Chondrocyte (in vitro differentiated cells): Measurements from ENCODE around the gene KRTAP5-3. TPM values are rescaled to one million over a fixed set of nuclear protein-coding genes. Genes with fewer than 3 reads are reported as not detected.

Experiments
- DNase-seq: peaks from one replicate; pipeline ENCODE4 v3.0.0; 2021; ENCODE audit warnings: mixed read lengths, low spot score
- H3K27ac Mint-ChIP-seq: one replicate; pipeline ENCODE4 v1.8.0; 2021; ENCODE audit warnings: mild to moderate bottlenecking, moderate library complexity, mixed read lengths; ENCODE audit not compliant: unreplicated experiment
- H3K27me3 Mint-ChIP-seq: 2 replicates; pipeline ENCODE4 v1.8.0; 2021; ENCODE audit warnings: low read depth, mixed read lengths
- H3K36me3 Mint-ChIP-seq: 2 replicates; pipeline ENCODE4 v1.8.0; 2021; ENCODE audit warnings: low read depth, mixed read lengths
- H3K4me1 Mint-ChIP-seq: 2 replicates; pipeline ENCODE4 v1.8.0; 2021; ENCODE audit warnings: low read depth, mild to moderate bottlenecking, mixed read lengths
- H3K4me3 Mint-ChIP-seq: one replicate; pipeline ENCODE4 v1.8.0; 2021; ENCODE audit warnings: mild to moderate bottlenecking, moderate library complexity, mixed read lengths; ENCODE audit not compliant: unreplicated experiment
- H3K9me3 Mint-ChIP-seq: 2 replicates; pipeline ENCODE4 v1.8.0; 2021; ENCODE audit warnings: low read depth, mixed read lengths
- total RNA-seq: library from RNA; stranded (reverse); gene quantifications from 3 replicates; pipeline ENCODE4 v1.2.1, GENCODE V29; 2021
- TF ChIP-seq, protein P1 (sequence below): fragments of 200-600 bp; sonication (generic); IDR thresholded peaks from 2 replicates; pipeline ENCODE4 v1.5.0; 2021; ENCODE audit warnings: antibody characterized with exemption, mild to moderate bottlenecking, moderate library complexity

KRTAP5-3 gene
- total RNA-seq, 1 donor from 2014 or later: not detected

DNA sequence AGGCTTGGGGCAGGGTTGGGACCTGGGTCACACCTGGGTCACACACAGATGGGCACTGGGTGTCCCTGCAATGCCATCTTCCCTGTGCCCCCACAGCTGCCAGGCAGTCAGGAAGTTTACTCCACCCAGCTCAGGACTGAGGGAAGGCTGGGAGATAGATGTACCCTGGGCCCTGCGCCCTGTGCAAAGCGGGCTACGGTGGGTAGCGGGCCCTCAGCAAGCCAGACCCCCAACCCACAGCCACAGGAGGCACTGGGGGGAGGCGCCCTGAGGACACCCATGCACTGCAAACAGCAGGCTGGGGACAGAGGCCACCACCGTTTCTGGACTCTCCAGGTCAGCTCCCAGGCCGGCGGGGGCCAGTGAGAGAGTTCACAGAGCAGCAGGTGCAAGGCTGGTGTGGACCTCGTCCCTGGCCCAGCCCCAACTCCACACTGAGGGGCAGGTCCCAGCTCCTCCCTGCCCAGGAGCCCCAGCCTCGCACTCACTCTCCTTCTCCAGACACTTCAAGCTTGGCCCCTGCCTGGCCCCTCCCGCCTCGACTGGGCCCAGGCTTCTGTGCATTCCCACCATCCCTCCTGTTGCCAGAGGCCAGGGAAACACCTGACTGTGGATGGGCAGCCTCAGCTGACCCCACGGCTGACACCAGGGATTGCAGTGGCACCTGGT, 41.1 kb downstream of the KRTAP5-3 start:
- peak; percentile 90 for DNase-seq
- no peak overlapping the region for H3K4me3 Mint-ChIP-seq
- no peak overlapping the region for H3K27ac Mint-ChIP-seq
- H3K4me1 Mint-ChIP-seq: peaks cover 21% of the 10 kb centered on the region
- TF ChIP-seq, protein P1, sequence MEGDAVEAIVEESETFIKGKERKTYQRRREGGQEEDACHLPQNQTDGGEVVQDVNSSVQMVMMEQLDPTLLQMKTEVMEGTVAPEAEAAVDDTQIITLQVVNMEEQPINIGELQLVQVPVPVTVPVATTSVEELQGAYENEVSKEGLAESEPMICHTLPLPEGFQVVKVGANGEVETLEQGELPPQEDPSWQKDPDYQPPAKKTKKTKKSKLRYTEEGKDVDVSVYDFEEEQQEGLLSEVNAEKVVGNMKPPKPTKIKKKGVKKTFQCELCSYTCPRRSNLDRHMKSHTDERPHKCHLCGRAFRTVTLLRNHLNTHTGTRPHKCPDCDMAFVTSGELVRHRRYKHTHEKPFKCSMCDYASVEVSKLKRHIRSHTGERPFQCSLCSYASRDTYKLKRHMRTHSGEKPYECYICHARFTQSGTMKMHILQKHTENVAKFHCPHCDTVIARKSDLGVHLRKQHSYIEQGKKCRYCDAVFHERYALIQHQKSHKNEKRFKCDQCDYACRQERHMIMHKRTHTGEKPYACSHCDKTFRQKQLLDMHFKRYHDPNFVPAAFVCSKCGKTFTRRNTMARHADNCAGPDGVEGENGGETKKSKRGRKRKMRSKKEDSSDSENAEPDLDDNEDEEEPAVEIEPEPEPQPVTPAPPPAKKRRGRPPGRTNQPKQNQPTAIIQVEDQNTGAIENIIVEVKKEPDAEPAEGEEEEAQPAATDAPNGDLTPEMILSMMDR: no peak
- H3K36me3 Mint-ChIP-seq: no peaks in the 10 kb centered on the region
- H3K27me3 Mint-ChIP-seq: no peaks in the 10 kb centered on the region
- no peaks in the 10 kb centered on the region for H3K9me3 Mint-ChIP-seq

DNA sequence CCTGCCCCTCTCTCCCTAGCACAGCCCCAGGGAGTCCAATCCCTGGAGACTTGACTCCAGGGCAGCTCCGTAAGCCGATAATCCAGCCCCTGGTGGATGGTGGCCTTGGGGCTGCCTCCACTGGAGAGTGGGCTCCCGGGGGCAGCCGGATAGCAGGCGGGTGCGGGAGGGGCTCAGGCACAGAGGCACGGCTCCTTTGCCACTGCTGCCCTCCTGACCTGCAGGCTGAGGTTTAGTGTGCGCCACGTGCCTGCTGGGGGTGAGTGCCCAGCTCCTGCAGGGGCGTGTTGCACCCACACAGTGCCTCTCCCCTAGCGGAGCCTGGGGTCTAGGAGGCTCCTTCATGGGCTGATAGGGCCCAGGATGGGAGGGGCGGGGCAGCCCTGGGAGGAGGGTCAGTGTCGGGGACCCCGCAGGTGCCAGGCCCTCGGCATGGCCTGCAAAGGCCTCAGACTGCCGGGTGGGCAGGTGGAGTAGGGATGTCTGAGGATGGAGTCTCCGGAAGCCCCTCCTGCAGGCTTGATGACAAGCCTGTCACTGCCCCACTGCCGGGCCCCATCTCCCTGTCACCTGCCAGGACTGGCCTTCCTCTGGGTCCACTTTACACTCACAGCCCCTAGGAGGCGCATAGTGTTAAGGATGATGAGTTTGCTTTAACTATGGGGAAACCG, 41.7 kb downstream of the KRTAP5-3 start:
- no peaks in the 10 kb centered on the region for H3K36me3 Mint-ChIP-seq
- H3K9me3 Mint-ChIP-seq: no peaks in the 10 kb centered on the region
- H3K27me3 Mint-ChIP-seq: no peaks in the 10 kb centered on the region
- DNase-seq: peak; percentile 85
- H3K27ac Mint-ChIP-seq: no peak overlapping the region
- peaks cover 21% of the 10 kb centered on the region for H3K4me1 Mint-ChIP-seq
- H3K4me3 Mint-ChIP-seq: no peak overlapping the region
- TF ChIP-seq, protein P1: peak; percentile 47

DNA sequence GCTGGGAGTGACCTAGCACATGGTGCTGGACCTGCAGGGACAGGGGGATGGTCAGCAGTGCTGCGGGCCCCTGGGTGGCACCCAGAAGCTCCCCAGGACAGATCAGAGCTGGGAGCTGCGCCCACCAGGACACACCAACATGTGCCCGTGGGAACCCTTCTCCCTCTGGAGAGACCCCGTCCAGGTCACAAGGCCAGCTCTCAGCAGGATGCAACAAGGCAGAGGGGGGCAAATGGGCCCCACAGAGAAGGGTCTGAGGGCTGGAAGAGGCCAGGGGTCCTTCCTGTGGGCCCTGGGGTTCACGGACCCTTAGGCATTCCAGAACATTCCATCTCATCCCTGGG, 42.4 kb downstream of the KRTAP5-3 start:
- no peak for DNase-seq
- Mint-ChIP-seq H3K4me1 (peaks cover 20% of the 10 kb centered on the region), H3K27me3 (no peaks in the 10 kb centered on the region), H3K36me3 (no peaks in the 10 kb centered on the region), H3K9me3 (no peaks in the 10 kb centered on the region), H3K27ac (no peak overlapping the region), H3K4me3 (no peak overlapping the region)
- TF ChIP-seq, protein P1: no peak

DNA sequence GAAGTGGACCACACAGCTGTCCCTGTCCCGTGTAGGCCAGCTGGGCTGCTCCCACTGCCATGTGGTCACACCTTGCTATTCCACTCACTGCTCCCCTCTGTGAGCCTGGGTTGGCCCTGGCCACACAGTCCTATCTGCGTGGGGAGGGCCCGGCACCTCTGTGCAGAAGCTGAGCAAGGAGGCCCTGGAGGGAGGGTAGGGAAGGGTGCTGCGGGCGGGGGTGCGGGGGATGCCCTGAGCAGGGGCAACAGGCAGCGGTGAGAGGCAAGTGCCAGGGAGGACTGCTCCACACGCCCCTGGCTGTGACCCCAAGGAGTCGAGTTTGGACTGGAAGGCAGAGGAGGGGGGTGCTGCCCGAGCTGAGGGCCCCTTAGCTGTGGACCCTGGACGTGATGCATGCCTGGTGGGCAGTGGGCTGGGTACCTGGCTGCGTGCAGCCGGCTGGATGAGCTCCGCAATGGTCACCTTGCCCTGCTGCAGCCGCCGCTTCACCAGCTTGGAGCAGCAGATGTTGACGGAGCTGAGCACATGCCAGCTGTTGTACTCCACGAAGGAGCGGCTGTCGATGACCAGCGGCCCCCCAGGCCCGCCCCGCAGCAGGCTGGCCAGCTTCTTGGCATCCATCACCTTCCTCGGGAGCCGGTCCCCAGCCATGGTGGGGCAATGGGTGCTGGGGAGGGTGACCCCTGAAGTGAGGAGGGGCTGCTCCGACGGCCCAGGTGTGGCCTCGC, 42.9 kb downstream of the KRTAP5-3 start:
- Mint-ChIP-seq H3K36me3 (no peaks in the 10 kb centered on the region), H3K4me3 (no peak overlapping the region), H3K27ac (no peak overlapping the region), H3K4me1 (peaks cover 16% of the 10 kb centered on the region), H3K9me3 (no peaks in the 10 kb centered on the region), H3K27me3 (no peaks in the 10 kb centered on the region)
- no peak for DNase-seq
- TF ChIP-seq, protein P1: no peak

DNA sequence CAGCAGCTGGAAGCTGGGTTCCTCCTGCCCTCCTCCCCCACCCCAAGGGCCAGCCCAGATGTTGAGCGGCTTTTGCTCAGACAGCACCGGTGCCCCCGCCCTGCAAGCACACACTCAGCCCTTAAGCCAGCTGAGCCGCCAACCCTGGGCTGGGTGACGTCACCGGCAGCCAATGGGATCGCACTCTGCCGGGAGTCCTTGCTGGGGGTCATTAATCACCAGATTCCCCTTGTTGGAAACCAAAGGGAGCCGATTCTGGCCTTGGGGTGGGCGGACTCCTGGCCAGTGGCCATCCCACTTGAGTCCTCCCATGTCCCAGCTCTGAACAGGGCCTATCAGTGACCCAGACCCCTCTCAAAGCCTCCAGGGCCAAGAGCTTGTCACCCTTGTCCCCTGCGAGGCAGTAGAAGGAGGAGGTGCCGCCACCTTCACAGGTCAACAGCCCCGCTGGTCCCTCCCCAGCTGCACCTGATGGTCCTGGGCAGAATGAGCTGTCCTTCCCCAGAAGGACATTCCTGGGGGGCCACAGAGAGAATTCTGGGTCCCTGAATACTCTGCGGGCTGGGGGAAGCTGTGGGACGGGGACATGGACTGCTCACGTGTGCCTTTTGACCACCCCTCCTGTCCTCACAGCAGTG, 43.6 kb downstream of the KRTAP5-3 start:
- DNase-seq: no peak
- Mint-ChIP-seq H3K27ac (no peak overlapping the region), H3K36me3 (no peaks in the 10 kb centered on the region), H3K9me3 (no peaks in the 10 kb centered on the region), H3K4me1 (peaks cover 15% of the 10 kb centered on the region), H3K4me3 (no peak overlapping the region), H3K27me3 (no peaks in the 10 kb centered on the region)
- TF ChIP-seq, protein P1: no peak
